Progenitor cell of endocrine pancreas (in vitro differentiated cells): ENCODE measurements around the gene ATXN1. TPM values are rescaled to one million over a fixed set of nuclear protein-coding genes. Genes with fewer than 3 reads are reported as not detected.

Experiments
- DNase-seq: peaks from one replicate; pipeline ENCODE4 v3.0.0; 2021; ENCODE audit warnings: low spot score; ENCODE audit not compliant: unreplicated experiment
- H3K27ac Mint-ChIP-seq: 2 replicates; pipeline ENCODE4 v1.8.0; 2021; ENCODE audit warnings: mild to moderate bottlenecking, moderate library complexity, mixed read lengths
- H3K27me3 Mint-ChIP-seq: 2 replicates; pipeline ENCODE4 v1.8.0; 2021; ENCODE audit warnings: mixed read lengths
- H3K36me3 Mint-ChIP-seq: 2 replicates; pipeline ENCODE4 v1.8.0; 2022; ENCODE audit warnings: mixed read lengths; ENCODE audit not compliant: insufficient read depth
- H3K4me1 Mint-ChIP-seq: 2 replicates; pipeline ENCODE4 v1.8.0; 2021; ENCODE audit warnings: low read depth, mixed read lengths
- H3K4me3 Mint-ChIP-seq: 2 replicates; pipeline ENCODE4 v1.8.0; 2021; ENCODE audit warnings: low read depth, mild to moderate bottlenecking, moderate library complexity, mixed read lengths
- H3K9me3 Mint-ChIP-seq: 2 replicates; pipeline ENCODE4 v1.8.0; 2021; ENCODE audit warnings: low read depth, mixed read lengths
- CTCF ChIP-seq: fragments of 200-600 bp; sonication (generic); IDR thresholded peaks from one replicate; pipeline ENCODE4 v1.5.0; 2021; ENCODE audit warnings: antibody characterized with exemption, mild to moderate bottlenecking; ENCODE audit not compliant: unreplicated experiment
- total RNA-seq: library from RNA; stranded (reverse); gene quantifications from 2 replicates; pipeline ENCODE4 v1.2.1, GENCODE V29; 2021

ATXN1 gene
- total RNA-seq, 1 donor from 2014 or later = 35.8 TPM

- Mint-ChIP-seq H3K27me3 (no peaks in the 10 kb centered on the region), H3K9me3 (peaks cover 6% of the 10 kb centered on the region), H3K4me1 (peaks cover 20% of the 10 kb centered on the region), H3K4me3 (no peak overlapping the region), H3K27ac (no peak overlapping the region), H3K36me3 (peaks cover 17% of the 10 kb centered on the region)
- TF ChIP-seq CTCF = no peak
- no peak for DNase-seq
These were observed 123.6 kb downstream of the ATXN1 start for GRCh38 chr6:16637635-16638034.

GRCh38 chr6:16635810-16636602 lies 125.3 kb downstream of the ATXN1 start:
- H3K27ac Mint-ChIP-seq = peak overlapping the region; percentile 42
- peaks cover 5% of the 10 kb centered on the region for H3K36me3 Mint-ChIP-seq
- peaks cover 20% of the 10 kb centered on the region for H3K4me1 Mint-ChIP-seq
- no peak overlapping the region for H3K4me3 Mint-ChIP-seq
- no peak for TF ChIP-seq CTCF
- DNase-seq = no peak
- no peaks in the 10 kb centered on the region for H3K9me3 Mint-ChIP-seq
- no peaks in the 10 kb centered on the region for H3K27me3 Mint-ChIP-seq

GRCh38 chr6:16635291-16635809 lies 125.9 kb downstream of the ATXN1 start:
- Mint-ChIP-seq H3K9me3 (no peaks in the 10 kb centered on the region), H3K27ac (peak overlapping the region; percentile 42), H3K4me3 (no peak overlapping the region), H3K4me1 (peaks cover 20% of the 10 kb centered on the region), H3K36me3 (peaks cover 3% of the 10 kb centered on the region), H3K27me3 (no peaks in the 10 kb centered on the region)
- TF ChIP-seq CTCF = no peak
- no peak for DNase-seq

- DNase-seq = no peak
- no peaks in the 10 kb centered on the region for H3K9me3 Mint-ChIP-seq
- H3K27me3 Mint-ChIP-seq = no peaks in the 10 kb centered on the region
- no peak overlapping the region for H3K4me3 Mint-ChIP-seq
- H3K36me3 Mint-ChIP-seq = peaks cover 3% of the 10 kb centered on the region
- no peak for TF ChIP-seq CTCF
- H3K27ac Mint-ChIP-seq = no peak overlapping the region
- H3K4me1 Mint-ChIP-seq = peaks cover 20% of the 10 kb centered on the region
These were observed 126.4 kb downstream of the ATXN1 start for GRCh38 chr6:16634855-16635254.

- H3K27me3 Mint-ChIP-seq = no peaks in the 10 kb centered on the region
These were observed 127.3 kb downstream of the ATXN1 start for GRCh38 chr6:16633961-16634360.

More at GRCh38 chr6:16633961-16634360, 127.3 kb downstream of the ATXN1 start:
- Mint-ChIP-seq H3K4me3 (no peak overlapping the region), H3K27ac (no peak overlapping the region), H3K9me3 (no peaks in the 10 kb centered on the region), H3K4me1 (peaks cover 20% of the 10 kb centered on the region), H3K36me3 (peaks cover 4% of the 10 kb centered on the region)
- no peak for TF ChIP-seq CTCF
- DNase-seq = no peak
